GM21423 (cell line): ENCODE results near the gene CAP1.
"Not testable (repeated sequence)": the region's sequence is repeated elsewhere in the genome, so short reads cannot be mapped to it uniquely, and the experiment has no call there.

ENCODE experiments used
- ATAC-seq: cut with Tn5 transposase; IDR thresholded peaks from one replicate; pipeline ENCODE4 v1.9.1; 2021; ENCODE audit warnings: mild to moderate bottlenecking, moderate library complexity; ENCODE audit not compliant: unreplicated experiment

Gene CAP1

GRCh38 chr1:40058097-40058452, 17.5 kb downstream of the CAP1 start:
- ATAC-seq = no peak

GRCh38 chr1:40058453-40059337, 18.2 kb downstream of the CAP1 start:
- ATAC-seq = no peak

- peak; percentile 52 for ATAC-seq
These were observed 18.9 kb downstream of the CAP1 start for GRCh38 chr1:40059338-40059959.

GRCh38 chr1:40059960-40060750, 19.6 kb downstream of the CAP1 start:
- no peak for ATAC-seq

GRCh38 chr1:40064797-40065499, 24.4 kb downstream of the CAP1 start:
- ATAC-seq = peak; percentile 84

- ATAC-seq = no peak
These were observed 26.5 kb downstream of the CAP1 start for GRCh38 chr1:40067023-40067422.

- no peak for ATAC-seq
These were observed 27.3 kb downstream of the CAP1 start for GRCh38 chr1:40067851-40068250.

GRCh38 chr1:40072142-40072541, 31.6 kb downstream of the CAP1 start:
- no peak for ATAC-seq

- ATAC-seq = no peak
These were observed 32.5 kb downstream of the CAP1 start for GRCh38 chr1:40073062-40073461.

GRCh38 chr1:40075266-40075665, 34.7 kb downstream of the CAP1 start:
- no peak for ATAC-seq

- no peak for ATAC-seq
These were observed 36.4 kb downstream of the CAP1 start for GRCh38 chr1:40076895-40077312.

- no peak for ATAC-seq
These were observed 38.2 kb downstream of the CAP1 start for GRCh38 chr1:40078512-40079333.

GRCh38 chr1:40079774-40080400, 39.4 kb downstream of the CAP1 start:
- no peak for ATAC-seq

GRCh38 chr1:40081871-40082270, 41.3 kb downstream of the CAP1 start:
- no peak for ATAC-seq

GRCh38 chr1:40084750-40085149, 44.2 kb downstream of the CAP1 start:
- not testable (repeated sequence) for ATAC-seq

GRCh38 chr1:40090652-40091355, 50.3 kb downstream of the CAP1 start:
- ATAC-seq = no peak

- no peak for ATAC-seq
These were observed 51.7 kb downstream of the CAP1 start for GRCh38 chr1:40092241-40092640.

GRCh38 chr1:40092706-40093639, 52.4 kb downstream of the CAP1 start:
- ATAC-seq = no peak
